Spleen (tissue), 7 donors: Measurements from ENCODE around the gene NUP155.

Source experiments
- CTCF ChIP-seq, 11 experiments: fragments of 200-600 bp in 7 of 11; fragments of 450-650 bp in 4 of 11; sonication (generic) in 4 of 11; IDR thresholded peaks in 8 of 11; conservative IDR thresholded peaks in 3 of 11; 1 replicate in 7 of 11; 2 replicates in 4 of 11; pipeline versions ENCODE4 v1.4.0 to v1.8.0; 2016 to 2021; ENCODE audit warnings: antibody characterized with exemption in 11 of 11, inconsistent platforms in 4 of 11, mild to moderate bottlenecking in 1 of 11
- POLR2A ChIP-seq, 3 donors: fragments of 450-650 bp; IDR thresholded peaks; one replicate each; pipeline ENCODE4 v1.5.1; 2017; ENCODE audit warnings: antibody characterized with exemption in 3 of 3, mild to moderate bottlenecking in 1 of 3
- donor health status: DM: no; HTN: no; CAD: no; lungs with moderate emphysema.
- donor health status: DM: no; HTN: no; CAD: no.
- donor health status: DM: no; HTN: no; CAD: no.

- TF ChIP-seq CTCF (IDR thresholded peaks at IDR 0.05 in 8 of 11, conservative IDR thresholded peaks at IDR 0.05 in 3 of 11) (no peak), POLR2A (IDR thresholded peaks at IDR 0.05) (no peak)
Measured at GRCh38 chr5:37255774-37256358, 115.0 kb downstream of the NUP155 start.
